Erythroblast (primary cell): Measurements from ENCODE around the gene GFRA4.

Source experiments
- GATA1 ChIP-seq: IDR thresholded peaks from 2 replicates; pipeline ENCODE4 v1.6.1; 2011; ENCODE audit warnings: low read depth, mild to moderate bottlenecking, control low read depth, low read length, moderate library complexity
- POLR2A ChIP-seq: IDR thresholded peaks from 2 replicates; pipeline ENCODE4 v1.6.1; 2011; ENCODE audit warnings: mild to moderate bottlenecking, low read length

- TF ChIP-seq POLR2A, result no peak
- TF ChIP-seq GATA1, result no peak
Observed at GRCh38 chr20:3710703-3711483, 47.7 kb upstream of the GFRA4 start.
